GM12891 (cell line): Measurements from ENCODE around the gene TUBA3D.
"Not testable (repeated sequence)": the region's sequence is repeated elsewhere in the genome, so short reads cannot be mapped to it uniquely, and the experiment has no call there.

ENCODE experiments used
- DNase-seq: peaks from one replicate; pipeline ENCODE4 v3.0.0; 2011; ENCODE audit warnings: low spot score; ENCODE audit not compliant: insufficient read length
- FAIRE-seq: peaks from 2 replicates; lab custom pipeline; 2011; peaks lifted over from hg19 to GRCh38; lab: Jason Lieb, UNC
- PAX5 ChIP-seq: IDR thresholded peaks from 2 replicates; pipeline ENCODE4 v1.6.1; 2011; ENCODE audit warnings: low read length, moderate library complexity, mild to moderate bottlenecking; ENCODE audit not compliant: insufficient read depth, severe bottlenecking
- POLR2A ChIP-seq: IDR thresholded peaks from 2 replicates; pipeline ENCODE4 v1.6.1; 2011; ENCODE audit warnings: low read depth, low read length, control low read depth
- POLR2AphosphoS5 ChIP-seq: IDR thresholded peaks from 2 replicates; pipeline ENCODE4 v1.6.1; 2011; ENCODE audit warnings: low read depth, low read length, control low read depth
- POU2F2 ChIP-seq: IDR thresholded peaks from 2 replicates; pipeline ENCODE4 v1.6.1; 2011; ENCODE audit warnings: low read depth, mild to moderate bottlenecking, control low read depth, low read length, moderate library complexity
- SPI1 ChIP-seq: IDR thresholded peaks from 2 replicates; pipeline ENCODE4 v1.6.1; 2011; ENCODE audit warnings: low read depth, low read length, control low read depth
- TAF1 ChIP-seq: IDR thresholded peaks from 2 replicates; pipeline ENCODE4 v1.6.1; 2011; ENCODE audit warnings: low read depth, low read length, control low read depth

The TUBA3D gene

DNA sequence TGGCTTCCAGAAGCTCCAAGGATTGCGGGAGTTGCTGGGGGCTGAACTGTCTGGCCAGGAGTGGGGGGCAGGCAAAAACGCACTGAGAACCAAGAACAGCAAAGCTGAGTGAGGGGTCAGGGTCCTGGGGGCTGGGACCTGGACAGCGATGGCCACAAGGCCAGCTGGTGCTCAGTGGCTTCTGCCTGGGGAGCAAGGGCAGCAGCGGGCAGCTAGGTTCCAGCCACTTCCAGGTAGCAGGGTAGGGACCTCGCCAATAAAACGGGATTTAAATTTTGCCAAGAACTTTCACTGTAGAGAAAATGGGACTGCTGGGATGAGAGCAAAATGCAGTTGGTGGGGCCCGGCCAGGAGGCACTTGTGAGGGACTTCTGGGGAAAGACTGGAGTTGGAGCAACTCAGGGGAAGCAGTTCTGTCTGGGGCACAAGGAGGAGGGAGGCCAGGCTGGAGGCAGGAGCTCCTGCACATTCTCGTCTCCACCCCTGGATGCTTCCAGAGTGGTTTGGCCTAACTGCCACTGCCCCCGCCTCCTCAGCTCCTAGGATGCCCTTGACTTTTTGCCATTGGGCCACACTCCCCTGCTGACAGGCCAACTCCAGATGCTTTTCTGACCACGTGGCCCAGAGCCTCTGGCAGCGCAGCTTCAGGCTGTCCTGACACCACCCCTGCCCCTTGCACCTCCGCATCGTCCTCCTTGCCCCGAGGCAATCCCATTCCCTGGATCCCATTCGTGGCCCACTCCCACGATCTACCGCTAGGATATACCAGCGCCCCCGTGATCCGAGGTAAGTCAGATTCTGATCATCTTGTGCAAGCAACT is 46.3 kb downstream of the TUBA3D start:
- FAIRE-seq = no peak
- TF ChIP-seq POLR2A = no peak
- TF ChIP-seq POLR2AphosphoS5 = no peak
- no peak for TF ChIP-seq TAF1
- TF ChIP-seq SPI1 = no peak
- no peak for TF ChIP-seq PAX5
- TF ChIP-seq POU2F2 = no peak
- DNase-seq = no peak

- DNase-seq, FAIRE-seq: not testable (repeated sequence)
Observed at GRCh38 chr2:131525256-131525655, 49.3 kb downstream of the TUBA3D start.

DNA sequence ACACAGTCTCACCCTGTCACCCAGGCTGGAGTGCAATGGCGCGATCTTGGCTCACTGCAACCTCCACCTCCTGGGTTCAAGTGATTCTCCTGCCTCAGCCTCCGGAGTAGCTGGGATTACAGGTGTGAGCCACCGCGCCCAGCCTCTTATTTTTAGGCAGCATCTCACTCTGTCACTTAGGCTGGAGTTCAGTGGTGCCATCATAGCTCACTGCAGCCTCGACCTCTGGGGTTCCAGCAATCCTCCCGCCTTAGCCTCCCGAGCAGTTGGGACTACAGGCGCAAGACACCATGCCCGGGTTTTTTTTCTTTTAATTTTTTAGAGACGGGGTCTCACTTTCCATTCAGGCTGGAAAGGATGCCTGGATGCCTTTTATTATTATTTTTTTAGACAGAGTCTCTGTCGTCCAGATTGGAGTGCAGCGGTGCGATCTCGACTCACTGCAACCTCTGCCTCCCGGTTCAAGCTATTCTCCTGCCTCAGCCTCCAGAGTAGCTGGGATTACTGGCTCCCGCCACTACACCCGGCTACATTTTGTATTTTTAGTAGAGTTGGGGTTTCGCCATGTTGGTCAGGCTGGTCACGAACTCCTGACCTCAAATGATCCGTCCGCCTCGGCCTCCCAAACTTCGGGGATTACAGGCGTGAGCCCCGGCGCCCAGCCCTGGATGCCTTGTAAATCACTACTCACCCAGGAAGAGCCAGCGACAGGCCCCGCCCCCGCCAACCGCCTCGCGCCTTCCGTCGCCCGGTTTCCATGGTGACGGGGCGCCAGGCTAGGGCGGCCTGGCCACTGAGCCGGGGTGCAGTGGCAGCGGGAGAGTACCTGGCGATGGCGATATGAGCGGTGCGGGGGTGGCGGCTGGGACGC is 51.4 kb downstream of the TUBA3D start, which contains the start of gene CCDC74A:
Gene CCDC74A (plus strand): TSS at position 758 of the 871 bp plus-strand sequence. CDS start 83 bp downstream, at position 841.
- not testable (repeated sequence) for DNase-seq

GRCh38 chr2:131528981-131529863 is 53.3 kb downstream of the TUBA3D start:
- FAIRE-seq = peak; percentile 84
- DNase-seq = not testable (repeated sequence)
- peak; percentile 76 for TF ChIP-seq SPI1

More for the DNA sequence above, 51.4 kb downstream of the TUBA3D start, which contains the start of gene CCDC74A:
- FAIRE-seq = peak; percentile 92

DNA sequence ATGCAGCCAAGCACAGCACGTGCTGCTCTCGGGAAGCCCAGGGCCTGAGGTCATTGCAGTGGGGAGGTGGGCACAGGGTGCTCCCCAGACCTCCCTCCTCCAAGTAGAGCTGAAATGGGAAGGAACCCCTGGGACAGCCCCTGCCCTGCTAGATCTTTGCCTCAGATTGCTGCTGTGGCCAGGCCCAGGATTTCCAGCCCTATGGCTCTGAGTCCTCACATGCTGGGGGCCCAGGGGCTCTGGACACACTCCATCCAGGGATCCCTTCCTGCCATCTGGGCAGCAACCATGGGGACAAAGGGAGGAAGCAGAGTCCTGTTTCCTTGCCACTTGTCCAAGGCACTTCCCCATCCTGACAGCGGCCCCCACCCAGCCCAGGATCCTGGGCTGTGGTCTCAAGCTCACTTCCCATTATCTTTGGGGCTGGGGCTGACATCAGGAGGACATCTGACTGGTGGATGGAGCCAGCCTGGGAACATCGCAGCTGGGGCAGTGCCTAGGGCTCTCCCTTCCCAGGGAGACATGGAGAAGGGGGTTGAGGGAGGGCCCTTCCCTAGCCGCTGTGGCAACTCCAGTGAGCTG is 54.0 kb downstream of the TUBA3D start:
- FAIRE-seq = peak; percentile 40
- not testable (repeated sequence) for DNase-seq

GRCh38 chr2:131530626-131531344 is 54.9 kb downstream of the TUBA3D start:
- DNase-seq, FAIRE-seq: not testable (repeated sequence)

- not testable (repeated sequence) for FAIRE-seq, DNase-seq
Observed at GRCh38 chr2:131531547-131532185, 55.7 kb downstream of the TUBA3D start.
